K562 (cell line): ENCODE data around the gene CPT1A. TPM values are rescaled to one million over a fixed set of nuclear protein-coding genes. Genes with fewer than 3 reads are reported as not detected.

Experiments
- BRD4 ChIP-seq: fragments of 200-600 bp; sonication (generic); IDR thresholded peaks from 2 replicates; pipeline ENCODE4 v1.6.1; 2017; ENCODE audit warnings: inconsistent platforms
- CBFA2T2 ChIP-seq: fragments of 450-650 bp; conservative IDR thresholded peaks from 2 replicates; pipeline ENCODE4 v1.6.1; 2017; ENCODE audit warnings: mild to moderate bottlenecking
- CBFB ChIP-seq: sonication (generic); formaldehyde crosslinking; IDR thresholded peaks from 2 replicates; pipeline ENCODE4 v1.4.0; 2020; ENCODE audit warnings: mild to moderate bottlenecking, missing genetic modification reagents
- CXXC5 ChIP-seq: fragments of 250-450 bp; sonication (Bioruptor Pico); IDR thresholded peaks from 2 replicates; pipeline ENCODE4 v1.8.0; 2022; ENCODE audit warnings: inconsistent platforms, mild to moderate bottlenecking, moderate library complexity
- HDGF ChIP-seq: fragments of 450-650 bp; IDR thresholded peaks from 2 replicates; pipeline ENCODE4 v1.6.1; 2016
- HMG20B ChIP-seq: fragments of 250-450 bp; sonication (Bioruptor Pico); IDR thresholded peaks from 2 replicates; pipeline ENCODE4 v1.5.0; 2021; ENCODE audit warnings: mild to moderate bottlenecking
- IRF9 ChIP-seq: fragments of 450-650 bp; IDR thresholded peaks from 2 replicates; pipeline ENCODE4 v1.6.1; 2016; ENCODE audit warnings: missing biosample characterization, missing genetic modification characterization
- KLF10 ChIP-seq: fragments of 250-450 bp; sonication (Bioruptor Pico); IDR thresholded peaks from 2 replicates; pipeline ENCODE4 v1.6.1; 2021; ENCODE audit warnings: matching md5 sums
- LARP7 ChIP-seq: fragments of 450-650 bp; IDR thresholded peaks from 2 replicates; pipeline ENCODE4 v1.6.1; 2016
- LCOR ChIP-seq: sonication (generic); formaldehyde crosslinking; IDR thresholded peaks from 2 replicates; pipeline ENCODE4 v1.8.0; 2022; ENCODE audit warnings: mild to moderate bottlenecking, missing genetic modification reagents
- MAFK ChIP-seq: IDR thresholded peaks from 2 replicates; pipeline ENCODE4 v1.6.1; 2011; ENCODE audit warnings: low read length, improper control_type of control experiment
- MTA3 ChIP-seq: fragments of 450-650 bp; formaldehyde crosslinking; IDR thresholded peaks from 2 replicates; pipeline ENCODE4 v1.6.1; 2017; ENCODE audit warnings: mild to moderate bottlenecking, borderline replicate concordance
- OTX1 ChIP-seq: fragments of 450-650 bp; formaldehyde crosslinking; IDR thresholded peaks from 2 replicates; pipeline ENCODE4 v1.4.0; 2022; ENCODE audit warnings: mild to moderate bottlenecking
- PHTF2 ChIP-seq: fragments of 250-450 bp; sonication (Bioruptor Pico); IDR thresholded peaks from 2 replicates; pipeline ENCODE4 v1.5.0; 2021; ENCODE audit warnings: mild to moderate bottlenecking
- POLR2A ChIP-seq: fragments of 450-650 bp; conservative IDR thresholded peaks from 2 replicates; pipeline ENCODE4 v1.6.1; 2016
- RAD51 ChIP-seq: fragments of 450-650 bp; IDR thresholded peaks from 2 replicates; pipeline ENCODE4 v1.7.1; 2016; ENCODE audit warnings: low read depth, mild to moderate bottlenecking, borderline replicate concordance
- SIX5 ChIP-seq, 2 experiments: IDR thresholded peaks; 2 replicates each; pipeline ENCODE4 v1.6.1; 2011; ENCODE audit warnings: low read length in 2 of 2, borderline replicate concordance in 1 of 2, low read depth in 1 of 2, mild to moderate bottlenecking in 1 of 2, moderate library complexity in 1 of 2; ENCODE audit not compliant: insufficient read depth in 1 of 2
- TAF7 ChIP-seq: fragments of 450-650 bp; IDR thresholded peaks from 2 replicates; pipeline ENCODE4 v1.6.1; 2016; ENCODE audit warnings: missing genetic modification characterization, missing compliant biosample characterization
- TEAD1 ChIP-seq, 2 experiments: fragments of 450-650 bp in 1 of 2; sonication (generic) in 1 of 2; formaldehyde crosslinking; IDR thresholded peaks; 2 replicates each; pipeline versions ENCODE4 v1.4.0 to v1.8.0; 2020 to 2022; ENCODE audit warnings: mild to moderate bottlenecking in 2 of 2, missing genetic modification reagents in 1 of 2
- TOE1 ChIP-seq, 2 experiments: fragments of 450-650 bp in 1 of 2; sonication (generic) in 1 of 2; formaldehyde crosslinking in 1 of 2; IDR thresholded peaks; 2 replicates each; pipeline versions ENCODE4 v1.7.1 to v1.8.0; 2016 to 2022; ENCODE audit warnings: borderline replicate concordance in 2 of 2, mild to moderate bottlenecking in 2 of 2, antibody characterized with exemption in 1 of 2, inconsistent platforms in 1 of 2, low read depth in 1 of 2, missing genetic modification reagents in 1 of 2, moderate library complexity in 1 of 2
- ZFP1 ChIP-seq: fragments of 450-650 bp; formaldehyde crosslinking; IDR thresholded peaks from 2 replicates; pipeline ENCODE4 v1.4.0; 2020; ENCODE audit warnings: mild to moderate bottlenecking, mixed read lengths
- ZNF239 ChIP-seq: fragments of 250-450 bp; sonication (Bioruptor Pico); IDR thresholded peaks from 2 replicates; pipeline ENCODE4 v1.4.0; 2020; ENCODE audit warnings: mild to moderate bottlenecking
- ZNF3 ChIP-seq: fragments of 250-450 bp; sonication (Bioruptor Pico); IDR thresholded peaks from 2 replicates; pipeline ENCODE4 v1.5.0; 2021; ENCODE audit warnings: mild to moderate bottlenecking, moderate library complexity
- ZNF766 ChIP-seq: fragments of 200-800 bp; sonication (Bioruptor generic); conservative IDR thresholded peaks from 2 replicates; pipeline ENCODE4 v1.6.1; 2016; ENCODE audit warnings: missing genetic modification characterization, missing compliant biosample characterization
- polyA plus RNA-seq, 8 experiments: library from polyadenylated mRNA; depleted of rRNA in 4 of 8; stranded (reverse) in 5 of 8; unstranded in 3 of 8; fragments of >200 nt; fragmentation: Nextera tagmentation in 2 of 8; fragmentation: Illumina TruSeq in 1 of 8; extraction: Ambion mirVana in 2 of 8; extraction: Trizol in 1 of 8; gene quantifications; 2 replicates each; pipeline versions ENCODE4 v1.2.1 to v1.2.3, GENCODE V29; 2011 to 2014; ENCODE audit warnings: inconsistent platforms in 1 of 8, missing spikeins in 1 of 8
- total RNA-seq, 7 experiments: library from RNA; depleted of rRNA in 6 of 7; stranded (reverse); fragments of >200 nt in 6 of 7; fragmentation: Illumina TruSeq in 2 of 7; extraction: Trizol in 2 of 7; gene quantifications; 2 replicates each; pipeline versions ENCODE4 v1.2.1 to v1.2.3, GENCODE V29; 2011 to 2021; ENCODE audit warnings: low replicate concordance in 1 of 7
- TF ChIP-seq, protein P1 (sequence below): sonication (generic); formaldehyde crosslinking; IDR thresholded peaks from 2 replicates; pipeline ENCODE4 v1.8.0; 2022; ENCODE audit warnings: mild to moderate bottlenecking, missing genetic modification reagents, borderline replicate concordance
- TF ChIP-seq, protein P2 (sequence below): sonication (generic); formaldehyde crosslinking; IDR thresholded peaks from 2 replicates; pipeline ENCODE4 v1.8.1; 2023; ENCODE audit warnings: mild to moderate bottlenecking, missing genetic modification reagents
- TF ChIP-seq, protein P3 (sequence below): sonication (generic); formaldehyde crosslinking; IDR thresholded peaks from 2 replicates; pipeline ENCODE4 v1.8.0; 2022; ENCODE audit warnings: mild to moderate bottlenecking, missing genetic modification reagents

Gene CPT1A
- total and polyA plus RNA-seq, 9 of the 15 experiments (the other 6 are each of a cell fraction or from before 2014, with no cell fraction given): 2.6 to 29.1 (median 12.3) TPM

DNA sequence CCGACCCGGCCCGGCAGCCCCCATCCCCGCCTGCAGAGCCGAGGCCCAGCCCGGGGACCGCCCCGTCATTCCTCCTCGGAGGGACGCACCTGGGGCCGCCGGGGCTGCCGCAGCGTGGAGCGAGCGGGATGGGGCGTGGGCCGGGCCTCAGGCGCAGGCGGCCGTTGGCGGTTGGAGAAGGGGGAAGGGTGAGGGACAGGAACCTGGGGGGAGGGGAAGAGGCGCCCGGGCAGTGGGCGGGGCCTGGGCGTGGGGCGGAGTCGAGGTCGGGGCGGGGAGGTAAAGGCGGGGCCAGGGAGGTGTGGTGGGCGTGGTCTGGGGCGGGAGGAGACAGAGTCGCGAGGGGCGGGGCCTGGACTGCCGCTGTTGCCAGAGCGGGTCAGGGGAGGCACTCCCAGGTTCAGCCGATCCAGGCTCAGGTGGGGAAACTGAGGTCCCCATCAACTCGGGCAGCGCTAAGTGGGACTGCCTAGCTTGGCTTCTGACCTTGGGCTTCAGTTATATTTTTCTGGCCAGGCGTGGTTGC lies 90.3 kb downstream of the CPT1A start, which contains the start of gene TESMIN (continued):
- TF ChIP-seq LARP7 (no peak), ZNF766 (CRISPR knock-in tag) (no peak), CBFB (CRISPR knock-in tag) (no peak), PHTF2 (CRISPR knock-in tag) (no peak), BRD4 (no peak), ZNF239 (CRISPR knock-in tag) (no peak), CXXC5 (CRISPR knock-in tag) (peak; percentile 85), KLF10 (no peak), HMG20B (no peak), TAF7 (tag) (no peak), SIX5 (IDR thresholded peaks at IDR 0.05; ENCODE audit: borderline replicate concordance in 1 of 2, insufficient read depth in 1 of 2, low read depth in 1 of 2, low read length in 2 of 2) (no peak), LCOR (CRISPR knock-in tag) (no peak), POLR2A (peak; percentile 61; the same call in 1 of the 2 replicates), MTA3 (no peak), ZNF3 (CRISPR knock-in tag) (no peak), TEAD1 (CRISPR knock-in tag; IDR thresholded peaks at IDR 0.05) (no peak), MAFK (no peak), ZFP1 (CRISPR knock-in tag) (no peak), TOE1 (IDR thresholded peaks at IDR 0.05; ENCODE audit: borderline replicate concordance) (no peak), TOE1 (CRISPR knock-in tag; IDR thresholded peaks at IDR 0.05; ENCODE audit: borderline replicate concordance, low read depth) (no peak), RAD51 (no peak), CBFA2T2 (peak; percentile 21; the same call in 1 of the 2 replicates), IRF9 (tag) (no peak), OTX1 (CRISPR knock-in tag) (no peak), HDGF (no peak)
- TF ChIP-seq, protein P1, sequence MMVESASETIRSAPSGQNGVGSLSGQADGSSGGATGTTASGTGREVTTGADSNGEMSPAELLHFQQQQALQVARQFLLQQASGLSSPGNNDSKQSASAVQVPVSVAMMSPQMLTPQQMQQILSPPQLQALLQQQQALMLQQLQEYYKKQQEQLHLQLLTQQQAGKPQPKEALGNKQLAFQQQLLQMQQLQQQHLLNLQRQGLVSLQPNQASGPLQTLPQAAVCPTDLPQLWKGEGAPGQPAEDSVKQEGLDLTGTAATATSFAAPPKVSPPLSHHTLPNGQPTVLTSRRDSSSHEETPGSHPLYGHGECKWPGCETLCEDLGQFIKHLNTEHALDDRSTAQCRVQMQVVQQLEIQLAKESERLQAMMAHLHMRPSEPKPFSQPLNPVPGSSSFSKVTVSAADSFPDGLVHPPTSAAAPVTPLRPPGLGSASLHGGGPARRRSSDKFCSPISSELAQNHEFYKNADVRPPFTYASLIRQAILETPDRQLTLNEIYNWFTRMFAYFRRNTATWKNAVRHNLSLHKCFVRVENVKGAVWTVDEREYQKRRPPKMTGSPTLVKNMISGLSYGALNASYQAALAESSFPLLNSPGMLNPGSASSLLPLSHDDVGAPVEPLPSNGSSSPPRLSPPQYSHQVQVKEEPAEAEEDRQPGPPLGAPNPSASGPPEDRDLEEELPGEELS (CRISPR knock-in tag): no peak
- TF ChIP-seq, protein P2, sequence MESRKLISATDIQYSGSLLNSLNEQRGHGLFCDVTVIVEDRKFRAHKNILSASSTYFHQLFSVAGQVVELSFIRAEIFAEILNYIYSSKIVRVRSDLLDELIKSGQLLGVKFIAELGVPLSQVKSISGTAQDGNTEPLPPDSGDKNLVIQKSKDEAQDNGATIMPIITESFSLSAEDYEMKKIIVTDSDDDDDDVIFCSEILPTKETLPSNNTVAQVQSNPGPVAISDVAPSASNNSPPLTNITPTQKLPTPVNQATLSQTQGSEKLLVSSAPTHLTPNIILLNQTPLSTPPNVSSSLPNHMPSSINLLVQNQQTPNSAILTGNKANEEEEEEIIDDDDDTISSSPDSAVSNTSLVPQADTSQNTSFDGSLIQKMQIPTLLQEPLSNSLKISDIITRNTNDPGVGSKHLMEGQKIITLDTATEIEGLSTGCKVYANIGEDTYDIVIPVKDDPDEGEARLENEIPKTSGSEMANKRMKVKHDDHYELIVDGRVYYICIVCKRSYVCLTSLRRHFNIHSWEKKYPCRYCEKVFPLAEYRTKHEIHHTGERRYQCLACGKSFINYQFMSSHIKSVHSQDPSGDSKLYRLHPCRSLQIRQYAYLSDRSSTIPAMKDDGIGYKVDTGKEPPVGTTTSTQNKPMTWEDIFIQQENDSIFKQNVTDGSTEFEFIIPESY (CRISPR knock-in tag): no peak
- TF ChIP-seq, protein P3, sequence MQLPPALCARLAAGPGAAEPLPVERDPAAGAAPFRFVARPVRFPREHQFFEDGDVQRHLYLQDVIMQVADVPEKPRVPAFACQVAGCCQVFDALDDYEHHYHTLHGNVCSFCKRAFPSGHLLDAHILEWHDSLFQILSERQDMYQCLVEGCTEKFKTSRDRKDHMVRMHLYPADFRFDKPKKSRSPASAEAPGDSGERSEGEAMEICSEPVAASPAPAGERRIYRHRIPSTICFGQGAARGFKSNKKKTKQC (CRISPR knock-in tag): 0 out of 2 replicates have a peak, but pooled peaks have one; percentile 70
